Measurements from ENCODE around the gene RIF1.

DNA sequence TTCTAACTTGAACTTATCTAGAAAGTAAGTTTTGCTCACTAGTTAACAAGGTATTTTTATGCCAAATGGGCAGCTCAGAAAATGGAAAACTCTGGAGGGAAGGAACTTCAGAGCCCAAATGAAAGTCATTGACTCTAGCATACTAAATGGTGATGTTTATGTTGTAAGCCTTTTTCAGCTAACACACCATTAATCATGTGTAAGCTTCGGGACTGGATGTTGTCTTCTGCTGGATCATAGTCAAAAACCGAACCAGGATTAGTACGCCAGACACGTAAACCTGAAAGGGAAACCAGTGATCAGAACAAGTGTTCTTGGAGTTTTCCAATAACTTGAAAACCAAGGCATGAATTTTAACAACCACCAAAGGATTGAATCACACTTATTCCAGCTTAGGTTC, 81.8 kb downstream of the RIF1 start:
- TF ChIP-seq YY1 (IDR thresholded peaks at IDR 0.05; ENCODE audit: insufficient read depth, insufficient read length), result no peak
- TF ChIP-seq SUZ12 (IDR thresholded peaks at IDR 0.05; ENCODE audit: extremely low read depth, insufficient read depth, insufficient read length), result no peak
